ENCODE data around the gene DOCK4.

DNA sequence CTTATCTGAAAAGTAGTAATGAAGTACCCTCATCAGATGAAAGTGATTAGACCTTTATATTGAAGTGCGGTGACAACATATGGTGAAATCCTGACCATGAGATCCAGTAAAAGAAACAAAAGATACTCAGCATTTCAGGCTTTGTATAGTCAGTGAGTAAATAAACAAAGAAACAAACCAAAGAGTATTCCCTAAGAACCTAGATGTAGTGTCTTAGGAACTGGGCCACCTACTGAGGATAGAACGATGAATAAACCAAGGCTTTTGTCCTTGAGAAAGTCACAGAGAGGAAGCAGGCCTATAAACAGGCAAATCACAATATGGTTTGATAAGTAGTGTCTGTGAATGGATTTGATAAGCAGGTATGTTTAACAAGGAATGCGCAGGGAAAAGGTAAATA lies 46.5 kb upstream of the DOCK4 start:
- TF ChIP-seq, protein P1, sequence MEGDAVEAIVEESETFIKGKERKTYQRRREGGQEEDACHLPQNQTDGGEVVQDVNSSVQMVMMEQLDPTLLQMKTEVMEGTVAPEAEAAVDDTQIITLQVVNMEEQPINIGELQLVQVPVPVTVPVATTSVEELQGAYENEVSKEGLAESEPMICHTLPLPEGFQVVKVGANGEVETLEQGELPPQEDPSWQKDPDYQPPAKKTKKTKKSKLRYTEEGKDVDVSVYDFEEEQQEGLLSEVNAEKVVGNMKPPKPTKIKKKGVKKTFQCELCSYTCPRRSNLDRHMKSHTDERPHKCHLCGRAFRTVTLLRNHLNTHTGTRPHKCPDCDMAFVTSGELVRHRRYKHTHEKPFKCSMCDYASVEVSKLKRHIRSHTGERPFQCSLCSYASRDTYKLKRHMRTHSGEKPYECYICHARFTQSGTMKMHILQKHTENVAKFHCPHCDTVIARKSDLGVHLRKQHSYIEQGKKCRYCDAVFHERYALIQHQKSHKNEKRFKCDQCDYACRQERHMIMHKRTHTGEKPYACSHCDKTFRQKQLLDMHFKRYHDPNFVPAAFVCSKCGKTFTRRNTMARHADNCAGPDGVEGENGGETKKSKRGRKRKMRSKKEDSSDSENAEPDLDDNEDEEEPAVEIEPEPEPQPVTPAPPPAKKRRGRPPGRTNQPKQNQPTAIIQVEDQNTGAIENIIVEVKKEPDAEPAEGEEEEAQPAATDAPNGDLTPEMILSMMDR (IDR thresholded peaks at IDR 0.05), result no peak
- TF ChIP-seq POLR2A (IDR thresholded peaks at IDR 0.05), result no peak

All from esophagus squamous epithelium (tissue), 4 donors.